NCI-H2107 (cell line): ENCODE measurements around the gene PTPRE.
"Not testable (repeated sequence)": the region's sequence is repeated elsewhere in the genome, so short reads cannot be mapped to it uniquely, and the experiment has no call there.

Source experiments
- DNase-seq: peaks from one replicate; lab custom pipeline; 2025; lab: John Stamatoyannopoulos, UW

PTPRE gene

GRCh38 chr10:128072941-128073645, 166.2 kb downstream of the PTPRE start:
- no peak for DNase-seq

GRCh38 chr10:128073890-128074289, 167.0 kb downstream of the PTPRE start:
- no peak for DNase-seq

GRCh38 chr10:128074589-128074988, 167.7 kb downstream of the PTPRE start:
- DNase-seq = no peak

DNA sequence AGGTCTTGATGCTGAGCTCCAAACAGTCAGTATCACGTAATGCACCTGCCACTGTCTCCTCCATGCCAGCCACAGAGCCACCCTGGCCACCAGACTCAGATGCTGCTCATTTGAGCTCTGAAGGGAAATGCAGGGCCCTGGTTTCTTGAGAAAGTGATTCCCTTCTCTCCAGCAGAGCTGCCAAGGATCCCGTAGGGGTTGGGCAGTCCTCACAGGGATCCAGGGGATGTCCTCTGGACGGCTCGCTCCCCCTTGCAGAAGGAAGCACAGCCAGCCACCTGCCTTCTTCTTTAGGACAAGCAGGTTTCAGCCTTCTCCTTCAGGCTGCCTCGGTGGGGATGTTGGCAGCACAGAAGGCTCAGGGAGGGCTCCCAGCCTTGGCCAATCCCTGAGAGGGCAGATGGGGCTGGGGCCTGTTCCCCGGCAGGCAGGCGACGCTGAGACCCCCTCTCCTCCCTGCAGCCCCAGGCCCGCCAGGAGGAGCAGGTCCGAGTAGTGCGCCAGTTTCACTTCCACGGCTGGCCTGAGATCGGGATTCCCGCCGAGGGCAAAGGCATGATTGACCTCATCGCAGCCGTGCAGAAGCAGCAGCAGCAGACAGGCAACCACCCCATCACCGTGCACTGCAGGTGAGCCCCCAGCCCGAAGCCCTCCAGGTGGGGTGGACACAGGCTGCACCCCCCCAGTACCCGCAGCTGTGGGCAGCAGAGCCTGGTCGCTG, 170.4 kb downstream of the PTPRE start:
- DNase-seq = no peak

- DNase-seq = no peak
Measured at GRCh38 chr10:128078136-128078969, 171.4 kb downstream of the PTPRE start.

DNA sequence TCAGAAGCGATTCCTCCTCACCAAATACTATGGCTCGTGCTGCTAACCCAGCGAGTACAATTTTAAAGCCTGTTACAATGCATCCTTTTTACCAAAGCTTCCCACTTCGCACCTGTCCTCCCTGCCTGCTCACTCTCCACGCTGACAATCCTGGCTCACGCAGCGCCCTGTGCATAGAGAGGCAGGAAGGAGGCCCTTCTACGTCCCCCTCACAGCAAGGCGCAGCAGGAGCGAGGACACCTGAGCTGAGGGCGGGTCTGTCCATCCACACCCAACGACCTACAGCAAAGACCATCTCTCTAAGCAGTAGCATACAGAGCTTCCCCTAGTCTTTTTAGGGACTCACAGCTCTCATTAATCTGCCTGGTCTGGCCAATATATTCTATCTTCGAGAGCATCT, 173.3 kb downstream of the PTPRE start:
- DNase-seq = no peak

DNA sequence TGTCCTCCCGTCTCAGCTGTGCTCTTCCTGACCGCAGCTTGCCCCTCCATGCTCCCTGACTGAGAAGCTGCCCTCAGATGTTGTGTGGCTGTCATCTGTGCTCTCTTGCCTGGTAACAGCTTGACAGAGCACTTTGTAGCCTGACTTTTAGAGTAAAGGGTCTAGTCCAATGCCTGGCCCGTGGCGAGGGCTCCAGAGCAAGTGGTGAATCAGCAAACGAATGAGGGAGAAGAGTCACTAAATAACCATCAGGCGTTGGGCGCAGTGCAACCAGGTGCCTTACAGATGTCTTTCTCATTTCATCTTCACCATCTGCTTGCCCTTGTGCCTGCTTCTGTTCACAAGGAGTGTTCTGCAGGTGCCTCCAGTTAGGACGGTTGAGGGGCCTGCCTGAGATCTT, 173.7 kb downstream of the PTPRE start:
- DNase-seq = no peak

- DNase-seq = no peak
Measured at GRCh38 chr10:128081222-128081621, 174.3 kb downstream of the PTPRE start.

DNA sequence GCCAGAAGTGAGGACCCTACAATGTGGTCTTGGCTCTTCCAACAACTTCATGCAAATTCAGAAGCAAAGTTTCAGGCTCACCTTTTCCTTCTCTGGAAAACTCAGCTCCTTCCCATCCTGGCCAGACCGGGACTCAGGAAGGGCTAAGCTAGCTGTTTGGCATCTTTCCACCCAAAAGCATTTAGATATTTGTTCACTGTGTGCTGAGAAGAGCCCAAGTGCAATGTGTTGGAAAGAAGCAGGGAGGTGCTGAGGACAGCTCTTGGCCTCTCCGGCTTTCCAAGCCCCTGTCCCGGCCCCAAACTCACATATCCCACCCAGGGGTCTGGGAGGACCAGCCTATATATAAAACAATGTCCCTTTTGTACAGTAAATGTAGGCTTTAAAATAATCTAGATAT, 174.8 kb downstream of the PTPRE start:
- DNase-seq = no peak

DNA sequence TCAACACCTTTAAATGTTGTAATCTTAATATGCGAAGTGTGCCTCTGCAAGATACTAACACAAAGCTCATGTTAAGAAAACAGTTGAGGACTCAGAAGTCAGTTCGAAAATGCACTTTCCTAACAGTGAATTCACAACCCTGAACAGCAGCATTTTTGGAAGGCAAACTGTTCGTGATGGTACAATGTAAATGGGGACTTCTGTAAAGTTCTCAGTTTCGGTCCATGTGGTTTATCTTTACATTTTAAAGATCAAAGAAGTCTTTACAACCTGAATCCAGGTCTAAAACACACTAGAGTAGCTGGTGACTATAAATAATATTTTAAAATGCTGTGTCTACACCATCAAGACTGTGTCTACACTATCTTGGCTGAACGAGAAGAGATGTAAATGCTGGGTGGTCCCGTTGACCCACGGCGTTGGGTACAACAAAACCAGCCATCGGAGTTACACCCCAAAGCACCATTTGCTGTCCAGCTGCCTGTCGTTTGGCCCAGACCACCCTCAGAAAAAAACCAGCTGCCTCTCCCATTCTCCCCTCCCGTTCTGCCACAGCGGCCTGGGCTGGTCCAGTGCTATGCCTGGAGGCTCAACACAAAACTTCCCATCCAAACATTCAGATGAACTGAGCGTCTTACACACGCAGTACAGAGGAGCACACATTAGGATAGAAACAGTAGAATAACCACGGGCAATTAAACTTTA, 176.4 kb downstream of the PTPRE start:
- DNase-seq = no peak

DNA sequence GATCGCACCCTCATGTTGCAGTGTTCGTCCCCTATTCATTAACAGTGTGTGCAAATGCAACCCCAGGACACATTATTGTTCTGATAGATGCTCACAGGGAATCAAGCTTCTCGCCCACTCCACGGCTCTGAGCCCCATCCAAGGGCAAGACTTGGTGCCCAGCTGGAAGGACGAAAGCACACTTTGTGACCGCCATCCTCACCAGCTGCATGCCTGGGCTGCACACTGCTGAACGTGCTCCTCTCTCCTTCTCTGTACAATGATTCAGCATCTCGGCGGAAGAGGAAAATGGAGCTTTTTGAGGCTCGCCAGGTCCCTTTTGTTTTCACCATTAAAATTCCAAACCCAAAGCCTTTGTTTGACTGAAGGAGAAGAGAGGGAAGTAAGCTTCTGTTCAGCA, 177.5 kb downstream of the PTPRE start:
- no peak for DNase-seq

DNA sequence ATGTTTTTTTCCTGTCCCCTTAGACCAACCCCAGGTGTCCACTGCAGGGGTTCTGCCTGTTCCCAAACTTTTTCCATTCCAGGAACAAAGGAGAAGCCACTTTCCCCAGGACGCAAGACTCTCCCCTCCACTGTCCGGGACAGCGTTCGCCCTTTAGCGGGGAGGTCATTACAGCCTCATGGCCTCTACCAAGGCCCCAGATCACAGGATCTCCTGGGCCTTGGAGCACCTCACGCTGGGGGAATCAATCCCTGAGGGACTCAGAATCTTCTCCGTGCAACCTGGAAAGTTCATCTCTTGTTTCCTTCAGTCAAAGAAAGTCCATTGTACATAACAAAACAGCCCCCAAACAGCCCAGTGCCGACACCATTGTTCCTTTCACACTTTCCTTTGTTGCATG, 178.1 kb downstream of the PTPRE start:
- DNase-seq = no peak

GRCh38 chr10:128086003-128086863, 179.3 kb downstream of the PTPRE start:
- no peak for DNase-seq

- DNase-seq = no peak
Measured at GRCh38 chr10:128087146-128087883, 180.4 kb downstream of the PTPRE start.

DNA sequence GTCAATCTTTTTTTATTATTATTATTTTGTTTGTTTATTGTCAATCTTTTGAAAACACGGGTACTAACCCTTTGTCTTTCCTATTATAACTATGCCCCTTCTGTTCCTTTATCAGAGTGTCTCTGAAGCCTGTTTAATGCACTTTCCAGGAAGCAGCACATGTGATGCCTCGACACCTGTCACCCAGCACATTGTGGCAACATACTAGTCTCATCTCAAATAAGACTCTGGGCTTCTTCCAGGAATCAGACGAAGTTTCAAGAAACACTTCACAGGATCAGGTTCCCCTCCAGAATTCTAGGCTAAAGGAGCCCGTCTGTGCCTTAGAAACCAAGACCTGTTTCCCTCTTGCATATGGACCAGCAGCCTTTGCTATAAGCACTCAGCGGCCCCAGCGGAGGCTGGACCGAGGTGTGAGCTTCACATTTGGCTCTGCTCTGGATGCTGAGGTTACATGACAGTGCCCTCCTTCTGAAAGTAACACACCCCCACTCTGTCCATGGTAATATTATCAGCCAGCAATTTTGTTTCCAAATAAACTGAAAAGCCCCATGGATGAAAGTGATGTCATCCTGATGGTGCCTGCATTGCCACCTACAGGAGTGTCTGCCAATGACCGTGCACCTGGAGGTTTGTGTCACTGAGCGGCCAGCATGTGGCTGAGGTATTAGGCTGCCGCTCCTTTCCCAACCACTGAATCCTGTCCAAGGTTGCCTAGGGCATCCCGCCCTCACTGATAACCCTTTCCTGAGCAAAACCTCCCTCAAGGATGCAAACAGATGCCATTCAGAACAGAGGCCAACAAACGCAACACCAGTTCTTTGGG, 181.2 kb downstream of the PTPRE start:
- DNase-seq = no peak

- no peak for DNase-seq
Measured at GRCh38 chr10:128091636-128092210, 184.8 kb downstream of the PTPRE start.

DNA sequence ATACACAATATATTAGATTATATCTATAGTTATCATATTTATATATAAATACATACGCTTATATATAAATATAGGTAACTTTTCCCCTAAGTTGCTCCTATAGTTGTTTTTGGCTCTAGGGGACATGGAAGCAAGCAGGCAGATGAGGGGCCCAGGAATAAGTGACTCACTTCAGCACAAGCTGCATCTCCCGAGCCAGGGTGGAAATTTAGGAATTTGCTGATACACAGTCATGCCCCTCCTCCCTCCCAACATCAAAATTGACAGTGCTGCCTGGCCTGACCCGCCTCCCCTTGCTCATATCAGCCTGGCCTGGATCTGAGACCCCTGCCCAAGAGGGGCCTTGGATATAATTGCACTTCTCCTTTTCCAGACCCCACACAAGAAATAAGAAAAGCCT, 185.6 kb downstream of the PTPRE start:
- DNase-seq = no peak

- not testable (repeated sequence) for DNase-seq
Measured at GRCh38 chr10:128094596-128094995, 187.7 kb downstream of the PTPRE start.

DNA sequence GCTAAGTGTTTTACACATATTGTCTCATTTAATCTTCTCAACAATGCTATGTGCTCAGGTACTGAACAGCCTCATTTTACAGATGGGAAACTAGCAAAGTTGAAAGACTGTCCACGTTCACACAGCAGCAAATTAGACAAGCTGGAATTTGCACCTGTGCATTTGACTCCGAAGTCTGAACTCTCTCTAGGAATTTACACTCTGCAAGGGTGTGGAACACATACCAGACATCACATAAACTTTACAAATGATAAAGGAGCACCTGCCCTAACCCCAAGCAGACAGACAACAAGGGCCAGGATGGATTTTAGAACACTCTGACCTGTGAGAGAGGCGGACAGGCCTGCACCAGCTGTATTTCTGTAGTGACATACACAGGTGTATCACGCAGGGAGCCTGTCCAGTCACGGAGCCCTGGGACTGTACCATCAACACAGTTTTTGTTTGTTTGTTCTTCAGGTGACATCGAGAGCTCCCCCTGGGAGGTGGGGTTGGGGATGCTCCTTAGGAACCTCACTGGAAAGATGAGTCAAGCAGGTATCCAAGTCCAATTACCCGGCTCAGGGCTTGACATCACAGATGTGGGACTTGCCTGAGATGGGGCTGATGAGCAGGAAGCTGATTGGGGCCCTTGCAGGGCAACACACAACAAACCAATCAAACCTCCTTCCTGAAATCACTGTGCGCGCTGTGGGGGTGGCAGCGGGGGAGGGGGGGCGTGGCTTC, 188.3 kb downstream of the PTPRE start:
- no peak for DNase-seq
